ENCODE measurements around the gene DNER. TPM values are rescaled to one million over a fixed set of nuclear protein-coding genes. Genes with fewer than 3 reads are reported as not detected.

DNER gene
- total and polyA plus RNA-seq, 10 of the 15 experiments (the other 5 are each of a cell fraction or from before 2014, with no cell fraction given) = 0.04 to 0.08 (median 0.07) TPM; not detected in 7

- in situ Hi-C loops (cut with MboI) = no loop called here
Measured at GRCh38 chr2:229620289-229620688, 94.1 kb downstream of the DNER start.

More at GRCh38 chr2:229620289-229620688, 94.1 kb downstream of the DNER start:
- Histone ChIP-seq H3K4me1 (ENCODE audit: control insufficient read depth, insufficient read depth, low read length) (no peaks in the 10 kb centered on the region), H3K4me3 (no peak overlapping the region), H3K27ac (ENCODE audit: control insufficient read depth, insufficient read depth) (no peak overlapping the region), H2AFZ (ENCODE audit: control insufficient read depth, low read depth, low read length) (no peak overlapping the region), H3K4me2 (ENCODE audit: control insufficient read depth, insufficient read depth) (no peak overlapping the region), H3K79me2 (ENCODE audit: control insufficient read depth, insufficient read depth, low read length) (no peaks in the 10 kb centered on the region), H4K20me1 (ENCODE audit: control insufficient read depth, insufficient read depth) (no peaks in the 10 kb centered on the region; the same call in 1 of the 2 replicates), H3K27me3 (replicated peaks in 1 of 2; ENCODE audit: control insufficient read depth in 2 of 2, insufficient read depth in 2 of 2, low read length in 1 of 2) (no peaks in the 10 kb centered on the region; a peak in 1 of 4 replicates), H3K36me3 (ENCODE audit: control insufficient read depth in 2 of 2, insufficient read depth in 2 of 2, low read length in 1 of 2) (no peaks in the 10 kb centered on the region), H3K9me3 (replicated peaks; ENCODE audit: control insufficient read depth, insufficient read depth, low read length) (no peaks in the 10 kb centered on the region), H3K9ac (ENCODE audit: control insufficient read depth, insufficient read depth, low read length) (no peak overlapping the region)
- no peak for ATAC-seq
- no peak for FAIRE-seq
- ChIA-PET SMC1A (ENCODE audit: uncharacterized antibody, unreplicated experiment) (no interaction called here), CTCF (no interaction called here), RAD21 (ENCODE audit: unreplicated experiment) (no interaction called here), POLR2A (no interaction called here)
- DNase-seq (ENCODE audit: low read depth, low spot score) = no peak
- TF ChIP-seq NFYB (IDR thresholded peaks at IDR 0.05; ENCODE audit: insufficient read depth, low read depth, low read length) (no peak), ASH2L (IDR thresholded peaks at IDR 0.05; ENCODE audit: borderline replicate concordance, low read depth) (no peak), BCL3 (IDR thresholded peaks at IDR 0.05; ENCODE audit: borderline replicate concordance, insufficient read depth, low read depth, low read length, poor library complexity, severe bottlenecking) (no peak), BACH1 (IDR thresholded peaks at IDR 0.05; ENCODE audit: borderline replicate concordance) (no peak), NFYA (IDR thresholded peaks at IDR 0.05; ENCODE audit: borderline replicate concordance, low read depth, low read length) (no peak), MTA2 (IDR thresholded peaks at IDR 0.05; ENCODE audit: low read depth) (no peak), CBX3 (IDR thresholded peaks at IDR 0.05; ENCODE audit: borderline replicate concordance, low read depth) (no peak), NKRF (conservative IDR thresholded peaks at IDR 0.05) (no peak), MTA3 (IDR thresholded peaks at IDR 0.05; ENCODE audit: borderline replicate concordance, low read length) (no peak), EGR1 (IDR thresholded peaks at IDR 0.05; ENCODE audit: borderline replicate concordance in 1 of 2, low read depth in 2 of 2, low read length in 2 of 2) (no peak), FOXM1 (IDR thresholded peaks at IDR 0.05; ENCODE audit: low read depth, low read length) (no peak), NR2C2 (IDR thresholded peaks at IDR 0.05; ENCODE audit: borderline replicate concordance, control insufficient read depth, insufficient read length, low read depth) (no peak), NBN (IDR thresholded peaks at IDR 0.05) (no peak), ESRRA (IDR thresholded peaks at IDR 0.05; ENCODE audit: low read length) (no peak), HSF1 (IDR thresholded peaks at IDR 0.05; ENCODE audit: low read depth, low read length) (no peak), TCF3 (IDR thresholded peaks at IDR 0.05; ENCODE audit: borderline replicate concordance, insufficient read depth, low read depth, low read length) (no peak)
- intact Hi-C loops (cut with micrococcal nuclease; ENCODE audit: unreplicated experiment) = no loop called here
- WGBS (ENCODE audit: insufficient coverage, insufficient replicate concordance, low lambda C conversion rate, missing lambda C conversion rate) = 56% methylated on average over 8 of the region's 8 CpGs
- no TSS peak for BruUV-seq (replicated peaks)
